Ishikawa (cell line): ENCODE results near the gene DGKE.

Experiments used
- CEBPB ChIP-seq: IDR thresholded peaks from 2 replicates; pipeline ENCODE4 v1.6.1; 2012
- CREB1 ChIP-seq: IDR thresholded peaks from 2 replicates; pipeline ENCODE4 v1.6.1; 2012; ENCODE audit warnings: low read depth
- EGR1 ChIP-seq: IDR thresholded peaks from 2 replicates; pipeline ENCODE4 v1.6.1; 2012
- EP300 ChIP-seq: IDR thresholded peaks from 2 replicates; pipeline ENCODE4 v1.6.1; 2012; ENCODE audit warnings: borderline replicate concordance
- FOXM1 ChIP-seq: IDR thresholded peaks from 2 replicates; pipeline ENCODE4 v1.6.1; 2012; ENCODE audit warnings: low read depth, borderline replicate concordance
- MAX ChIP-seq: IDR thresholded peaks from 2 replicates; pipeline ENCODE4 v1.6.1; 2012
- NFIC ChIP-seq: IDR thresholded peaks from 2 replicates; pipeline ENCODE4 v1.6.1; 2012
- RAD21 ChIP-seq: IDR thresholded peaks from 2 replicates; pipeline ENCODE4 v1.6.1; 2012; ENCODE audit warnings: low read depth
- REST ChIP-seq: IDR thresholded peaks from 2 replicates; pipeline ENCODE4 v1.6.1; 2012; ENCODE audit warnings: low read depth, mild to moderate bottlenecking
- TAF1 ChIP-seq: IDR thresholded peaks from 2 replicates; pipeline ENCODE4 v1.6.1; 2012; ENCODE audit warnings: low read depth, mild to moderate bottlenecking
- TCF12 ChIP-seq: IDR thresholded peaks from 2 replicates; pipeline ENCODE4 v1.6.1; 2012; ENCODE audit warnings: low read depth
- TEAD4 ChIP-seq: IDR thresholded peaks from 2 replicates; pipeline ENCODE4 v1.6.1; 2012
- USF1 ChIP-seq: IDR thresholded peaks from 2 replicates; pipeline ENCODE4 v1.6.1; 2012
- YY1 ChIP-seq: IDR thresholded peaks from 2 replicates; pipeline ENCODE4 v1.6.1; 2012; ENCODE audit warnings: low read depth
- ZBTB7A ChIP-seq: IDR thresholded peaks from 2 replicates; pipeline ENCODE4 v1.6.1; 2012; ENCODE audit warnings: low read depth

DGKE gene

GRCh38 chr17:56833809-56834379 lies at the start of gene DGKE, which contains the start of gene C17orf67:
Gene DGKE, plus strand, starts transcription at chr17:56834151. Its CDS starts 645 bp downstream, at chr17:56834796.
Gene C17orf67, minus strand, starts transcription at chr17:56833920. Its CDS starts 18,110 bp downstream, at chr17:56815810.
- TF ChIP-seq MAX (peak; percentile 75), TCF12 (peak; percentile 25; the same call in 1 of the 2 replicates), TAF1 (peak; percentile 52), ZBTB7A (peak; percentile 53; the same call in 1 of the 2 replicates), RAD21 (no peak)

GRCh38 chr17:56785405-56785804 lies 48.5 kb upstream of the DGKE start:
- TF ChIP-seq TEAD4 = no peak
- TF ChIP-seq YY1 = no peak
- no peak for TF ChIP-seq NFIC
- no peak for TF ChIP-seq MAX
- TF ChIP-seq TAF1 = no peak
- TF ChIP-seq CEBPB = no peak
- no peak for TF ChIP-seq EGR1
- TF ChIP-seq TCF12 = no peak
- TF ChIP-seq RAD21 = no peak
- no peak for TF ChIP-seq EP300

- TF ChIP-seq YY1 (no peak), CREB1 (no peak), RAD21 (no peak), TAF1 (no peak), REST (no peak), USF1 (no peak)
Observed at GRCh38 chr17:56785997-56786680, 47.8 kb upstream of the DGKE start.

GRCh38 chr17:56786989-56787482 lies 46.9 kb upstream of the DGKE start:
- TF ChIP-seq EP300 (no peak), TAF1 (no peak), TCF12 (no peak), USF1 (no peak), TEAD4 (no peak), YY1 (no peak), FOXM1 (no peak)

- TF ChIP-seq USF1 (no peak), NFIC (no peak), CEBPB (no peak), CREB1 (no peak), ZBTB7A (no peak), TCF12 (no peak), EGR1 (no peak), YY1 (no peak), EP300 (no peak), FOXM1 (no peak), TAF1 (no peak), TEAD4 (no peak), MAX (no peak), RAD21 (no peak), REST (no peak)
Observed at GRCh38 chr17:56792267-56792666, 41.7 kb upstream of the DGKE start.
